CD4-positive, alpha-beta T cell treated with Interleukin-12 subunit alpha and Interleukin-12 subunit beta, for 1 hour (primary cell): ENCODE data around the gene ZNF281.
"Not testable (repeated sequence)": the region's sequence is repeated elsewhere in the genome, so short reads cannot be mapped to it uniquely, and the experiment has no call there.

ENCODE experiments used
- DNase-seq: peaks from one replicate; pipeline ENCODE4 v3.0.0-alpha.2; 2020

The ZNF281 gene

DNA sequence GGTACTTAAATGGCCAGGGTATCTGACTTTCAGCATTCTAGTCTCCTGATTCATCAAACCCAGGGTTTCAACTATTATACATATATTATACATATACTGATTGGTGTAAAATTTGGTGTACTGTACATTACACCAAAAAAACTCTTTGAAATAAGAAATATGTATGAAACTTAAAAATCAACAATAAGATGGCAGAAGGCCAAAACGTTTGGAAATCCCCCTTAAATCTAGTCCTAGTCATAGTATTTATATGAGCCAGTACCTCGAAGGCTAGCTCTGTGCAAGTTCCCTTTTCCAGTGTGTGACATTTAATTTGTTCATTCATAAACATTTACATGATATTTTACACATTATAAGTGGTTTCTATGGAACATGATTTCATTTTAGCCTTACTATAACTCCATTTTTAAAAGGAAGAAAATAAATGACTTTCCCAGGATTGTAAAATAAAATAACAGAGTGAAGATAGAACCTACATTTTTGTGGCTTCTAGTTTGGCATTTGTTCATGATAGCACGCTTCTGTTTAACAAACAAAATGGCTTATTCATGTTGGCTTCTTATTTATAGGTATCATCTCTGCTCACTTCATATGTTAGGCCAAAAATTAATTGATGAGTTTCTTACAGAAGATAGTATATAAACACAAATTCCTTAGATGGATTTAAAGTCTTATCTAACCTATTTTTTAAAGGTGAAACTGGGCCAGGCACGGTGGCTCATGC is 18.8 kb upstream of the ZNF281 start:
- DNase-seq = no peak

DNA sequence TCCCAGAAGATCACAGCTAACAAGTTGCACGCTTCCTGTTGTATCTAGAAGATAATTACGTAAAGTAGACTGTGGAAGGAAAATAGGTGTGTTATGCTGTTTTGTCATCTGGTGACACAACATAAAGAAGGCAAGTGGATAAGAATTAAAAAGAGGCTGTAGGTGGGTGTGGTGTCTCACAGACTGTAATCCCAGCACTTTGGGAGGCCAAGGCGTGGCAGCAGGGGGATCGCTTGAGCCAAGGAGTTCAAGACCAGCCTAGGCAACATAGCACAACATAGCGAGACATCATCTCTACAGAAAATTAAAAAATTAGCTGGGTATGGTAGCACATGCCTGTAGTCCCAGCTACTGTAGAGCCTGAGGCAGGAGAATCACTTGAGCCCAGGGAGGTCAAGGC is 17.9 kb upstream of the ZNF281 start:
- DNase-seq = no peak

DNA sequence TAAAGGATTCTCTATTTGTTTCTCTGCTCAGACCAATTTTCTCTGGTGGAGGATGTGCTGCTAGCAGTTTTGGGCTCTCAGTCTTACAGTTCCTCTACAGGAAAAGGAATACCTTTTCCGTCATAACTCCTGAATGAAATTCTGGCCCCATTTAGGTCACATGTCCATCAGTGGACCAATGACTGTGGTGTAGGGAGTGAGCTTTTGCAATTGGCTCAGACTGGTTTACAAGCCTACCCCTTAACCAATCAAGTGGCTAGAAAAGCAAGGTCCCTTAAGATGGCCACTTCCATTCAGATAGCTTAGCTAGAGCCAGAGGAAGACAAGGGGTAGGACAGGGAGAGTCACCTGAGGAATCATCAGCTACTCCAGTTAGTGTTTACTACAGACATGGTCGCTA is 16.4 kb upstream of the ZNF281 start:
- DNase-seq = no peak

- DNase-seq = no peak
Measured at GRCh38 chr1:200423235-200423634, 13.4 kb upstream of the ZNF281 start.

GRCh38 chr1:200422211-200422610 is 12.4 kb upstream of the ZNF281 start:
- no peak for DNase-seq

DNA sequence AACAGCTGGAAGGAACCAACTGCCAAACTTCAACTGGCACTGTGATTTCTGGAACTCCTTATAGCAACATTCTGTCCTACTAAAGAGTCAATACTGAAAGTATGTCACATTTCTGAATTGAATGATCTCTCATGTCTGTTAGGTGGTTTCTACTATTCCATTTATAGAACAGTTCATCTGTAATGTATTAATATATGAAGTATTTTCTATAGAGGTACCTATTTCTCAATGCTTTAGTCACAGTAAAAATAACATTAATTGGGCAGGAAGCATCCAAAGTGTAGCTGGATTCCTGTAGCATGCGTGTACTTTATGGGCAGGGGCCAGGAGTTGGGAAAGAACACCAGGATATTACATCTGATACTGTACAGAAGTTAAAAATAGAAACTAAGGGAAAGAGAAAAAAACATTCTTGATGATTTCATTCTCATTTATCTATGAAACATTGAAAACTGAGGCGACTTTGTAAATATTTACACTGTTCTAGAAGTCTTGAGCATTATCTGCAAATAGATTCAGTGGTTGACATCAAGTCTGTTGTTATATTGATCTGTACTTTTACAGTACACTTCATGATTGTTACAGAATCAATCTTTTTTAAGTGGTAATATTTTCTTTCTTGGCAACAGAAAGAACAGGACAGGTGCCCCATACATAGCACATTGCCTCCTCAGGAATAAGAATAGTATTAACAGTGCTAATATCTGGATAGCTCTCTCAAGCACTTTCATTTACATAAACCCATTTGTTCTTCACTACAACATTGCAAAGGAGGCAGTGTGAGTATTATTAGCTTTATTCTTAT is 6.2 kb upstream of the ZNF281 start:
- no peak for DNase-seq

GRCh38 chr1:200415227-200415626 is 5.4 kb upstream of the ZNF281 start:
- DNase-seq = no peak

DNA sequence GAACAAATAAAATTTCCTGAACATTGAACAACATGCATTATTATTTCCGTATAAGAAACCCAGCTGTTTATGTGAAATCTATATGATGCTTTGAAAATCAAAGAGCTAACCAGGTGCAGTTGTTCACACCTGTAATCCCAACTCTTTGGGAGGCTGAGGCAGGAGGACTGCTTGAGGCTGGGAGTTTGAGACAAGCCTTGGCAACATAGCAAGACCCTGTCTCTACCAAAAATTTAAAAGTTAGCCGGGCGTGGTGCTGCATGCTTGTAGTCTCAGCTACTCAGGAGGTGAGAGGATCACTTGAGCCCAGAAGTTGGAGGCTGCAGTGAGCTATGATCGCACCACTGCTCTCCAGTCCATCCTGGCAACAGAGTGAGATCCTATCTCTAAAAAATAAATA is 4.8 kb upstream of the ZNF281 start:
- DNase-seq = no peak

- not testable (repeated sequence) for DNase-seq
Measured at GRCh38 chr1:200413766-200414165, 3.9 kb upstream of the ZNF281 start.

DNA sequence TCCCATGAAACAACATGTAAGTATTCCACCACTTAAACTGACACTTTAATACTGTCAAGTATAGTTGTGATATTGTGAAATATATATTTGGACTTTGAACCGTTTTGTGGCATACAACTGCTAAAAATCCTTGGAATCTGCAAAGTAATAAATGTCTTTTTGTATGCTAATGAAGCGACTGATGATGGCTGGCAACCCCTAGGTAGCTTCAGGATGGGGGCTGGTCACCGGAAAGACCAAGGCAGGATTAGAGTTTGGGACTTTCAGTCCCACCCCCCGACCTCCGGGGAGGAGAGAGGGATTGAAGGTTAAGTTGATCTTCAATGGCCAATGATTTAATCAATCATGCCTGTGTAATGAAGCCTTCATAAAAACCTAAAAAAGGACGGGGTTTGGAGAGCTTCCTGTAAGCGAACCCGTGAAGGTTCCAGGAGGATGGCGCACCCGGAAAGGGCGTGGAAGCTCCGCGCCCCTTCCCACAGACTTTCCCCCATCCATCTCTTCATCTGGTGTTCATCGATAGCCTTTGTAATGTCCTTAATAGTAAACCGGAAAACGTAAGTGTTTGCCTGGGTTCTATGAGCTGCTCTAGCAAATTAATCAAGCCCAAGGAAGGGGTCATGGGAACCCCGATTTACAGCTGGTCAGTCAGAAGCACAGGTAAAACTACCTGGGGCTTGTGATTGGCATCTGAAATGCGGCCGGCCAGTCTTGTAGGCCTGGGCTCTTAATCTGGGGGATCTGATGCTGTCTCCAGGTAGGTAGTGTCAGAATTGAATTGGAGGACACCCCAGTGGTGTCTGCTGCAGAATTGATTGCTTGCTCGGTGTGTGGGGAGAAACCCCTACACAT is 1.8 kb upstream of the ZNF281 start:
- no peak for DNase-seq

GRCh38 chr1:200410566-200410878 is 686 bp upstream of the ZNF281 start:
- peak; percentile 32 for DNase-seq

GRCh38 chr1:200409203-200409760 is 554 bp downstream of the ZNF281 start:
- DNase-seq = peak; percentile 38

DNA sequence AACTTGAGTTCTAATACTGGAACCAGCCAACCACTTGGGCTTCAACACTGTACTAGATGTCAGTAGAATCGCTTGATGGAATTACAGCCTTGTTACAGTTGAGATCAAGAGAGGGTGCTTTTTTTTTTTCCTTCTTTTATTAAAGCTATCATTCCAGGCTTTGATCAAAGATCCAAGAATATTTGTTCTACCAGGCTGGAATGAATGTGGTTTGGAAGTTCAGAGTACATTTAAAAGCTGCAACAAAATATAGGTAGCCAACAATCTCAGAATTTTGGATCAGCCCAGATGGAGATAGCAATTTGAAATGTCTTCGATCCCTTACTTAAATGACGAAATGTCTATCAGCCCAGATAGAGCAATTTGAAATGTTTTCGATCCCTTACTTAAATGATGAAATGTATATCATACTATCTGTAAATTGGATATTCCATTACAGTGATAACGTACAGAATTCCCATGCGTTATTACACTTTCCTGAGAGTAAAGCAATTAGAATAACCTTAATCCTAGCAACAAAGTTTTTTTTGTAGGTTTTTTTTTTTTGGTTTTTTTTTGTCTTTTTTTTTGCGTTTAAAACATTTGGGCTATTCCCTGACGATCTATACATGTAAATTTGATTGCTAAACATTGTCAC is 3.6 kb downstream of the ZNF281 start:
- no peak for DNase-seq

GRCh38 chr1:200405264-200405663 is 4.6 kb downstream of the ZNF281 start:
- DNase-seq = no peak

- DNase-seq = no peak
Measured at GRCh38 chr1:200401708-200402107, 8.1 kb downstream of the ZNF281 start.

GRCh38 chr1:200401263-200401662 is 8.6 kb downstream of the ZNF281 start:
- DNase-seq = no peak

DNA sequence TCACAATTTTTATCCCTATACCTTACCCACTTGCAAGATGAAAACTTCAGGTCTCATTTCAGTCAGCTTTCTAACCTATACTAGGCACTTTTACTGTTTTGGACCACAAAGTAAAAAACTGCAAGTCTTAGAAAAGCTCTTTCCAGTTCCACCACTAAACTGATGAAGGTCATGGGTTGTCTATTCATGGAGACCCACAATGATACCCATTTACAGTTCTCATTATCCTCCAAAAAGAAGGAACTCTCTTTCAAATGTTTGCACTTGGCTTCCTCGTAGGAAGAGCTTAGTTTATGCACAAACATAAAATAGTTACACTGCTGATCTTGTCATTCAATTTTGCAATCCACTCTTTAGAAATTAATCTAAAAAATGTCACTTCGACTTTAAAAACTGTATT is 9.3 kb downstream of the ZNF281 start:
- DNase-seq = no peak

- no peak for DNase-seq
Measured at GRCh38 chr1:200399860-200400259, 10.0 kb downstream of the ZNF281 start.

GRCh38 chr1:200398373-200398772 is 11.5 kb downstream of the ZNF281 start:
- DNase-seq = no peak

GRCh38 chr1:200392625-200393185 is 17.1 kb downstream of the ZNF281 start:
- DNase-seq = no peak

DNA sequence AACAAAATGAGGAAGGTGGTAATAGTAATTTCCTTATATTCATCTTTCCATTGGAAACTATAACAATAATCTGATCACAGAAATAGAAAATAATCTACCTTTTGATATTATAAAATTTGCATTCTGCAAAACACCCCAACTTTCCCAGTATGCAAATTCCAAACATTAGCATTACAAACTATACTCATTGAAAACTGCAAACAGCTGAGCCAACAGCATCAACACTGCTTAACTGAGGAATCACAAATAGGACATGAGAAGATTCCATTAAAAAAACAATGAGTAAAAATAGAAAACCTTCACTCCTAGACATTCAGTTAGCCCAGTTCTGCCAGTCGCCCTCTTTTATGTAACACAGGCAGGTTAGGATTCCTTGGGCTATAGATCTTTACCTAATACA is 18.1 kb downstream of the ZNF281 start:
- DNase-seq = no peak

- DNase-seq = no peak
Measured at GRCh38 chr1:200388791-200389190, 21.0 kb downstream of the ZNF281 start.

- DNase-seq = no peak
Measured at GRCh38 chr1:200386416-200386815, 23.4 kb downstream of the ZNF281 start.
